ENCODE results near the gene SIVA1.

The SIVA1 gene

GRCh38 chr14:104752735-104753527, at the start of gene SIVA1:
Gene SIVA1, plus strand, starts transcription at chr14:104753147. Its CDS starts 55 bp downstream, at chr14:104753202.
- peak; percentile 100 for DNase-seq

GRCh38 chr14:104703269-104703668, 49.7 kb upstream of the SIVA1 start:
- DNase-seq = no peak

- DNase-seq = no peak
Measured at GRCh38 chr14:104704252-104704651, 48.7 kb upstream of the SIVA1 start.

- DNase-seq = no peak
Measured at GRCh38 chr14:104705340-104706047, 47.5 kb upstream of the SIVA1 start.

- no peak for DNase-seq
Measured at GRCh38 chr14:104706733-104707607, 46.0 kb upstream of the SIVA1 start.

GRCh38 chr14:104707608-104708595, 45.0 kb upstream of the SIVA1 start:
- no peak for DNase-seq

GRCh38 chr14:104708606-104709268, 44.2 kb upstream of the SIVA1 start:
- DNase-seq = peak; percentile 65

GRCh38 chr14:104709387-104710039, 43.4 kb upstream of the SIVA1 start:
- no peak for DNase-seq

- no peak for DNase-seq
Measured at GRCh38 chr14:104710071-104710735, 42.7 kb upstream of the SIVA1 start.

GRCh38 chr14:104712881-104713734, 39.8 kb upstream of the SIVA1 start:
- no peak for DNase-seq

- no peak for DNase-seq
Measured at GRCh38 chr14:104714066-104714465, 38.9 kb upstream of the SIVA1 start.

GRCh38 chr14:104714681-104715080, 38.3 kb upstream of the SIVA1 start:
- DNase-seq = no peak

GRCh38 chr14:104715416-104715815, 37.5 kb upstream of the SIVA1 start:
- DNase-seq = no peak

GRCh38 chr14:104715871-104716270, 37.1 kb upstream of the SIVA1 start:
- DNase-seq = no peak

- DNase-seq = no peak
Measured at GRCh38 chr14:104717137-104717536, 35.8 kb upstream of the SIVA1 start.

- no peak for DNase-seq
Measured at GRCh38 chr14:104717646-104718045, 35.3 kb upstream of the SIVA1 start.

- no peak for DNase-seq
Measured at GRCh38 chr14:104718147-104718546, 34.8 kb upstream of the SIVA1 start.

- DNase-seq = no peak
Measured at GRCh38 chr14:104718871-104719270, 34.1 kb upstream of the SIVA1 start.

GRCh38 chr14:104719343-104719742, 33.6 kb upstream of the SIVA1 start:
- DNase-seq = no peak

Data from EL (cell line).